Measurements from ENCODE around the gene KCNIP4. TPM values are rescaled to one million over a fixed set of nuclear protein-coding genes. Genes with fewer than 3 reads are reported as not detected.

KCNIP4 gene
- total RNA-seq, 1 donor from 2014 or later: 0.39 TPM

- Histone ChIP-seq H3K36me3 (no peaks in the 10 kb centered on the region), H3K27me3 (no peaks in the 10 kb centered on the region), H3K4me1 (no peaks in the 10 kb centered on the region), H3K4me3 (no peak overlapping the region), H3K9me3 (ENCODE audit: low read depth) (no peaks in the 10 kb centered on the region), H3K79me2 (ENCODE audit: low read depth) (no peaks in the 10 kb centered on the region), H3K9ac (no peak overlapping the region), H3F3A (ENCODE audit: low read depth) (no peaks in the 10 kb centered on the region), H4K20me1 (ENCODE audit: low read depth) (no peaks in the 10 kb centered on the region), H3K4me2 (no peak overlapping the region), H3K27ac (no peak overlapping the region), H2AFZ (replicated peaks) (no peak overlapping the region)
- H3K27ac Mint-ChIP-seq: no peak overlapping the region
- H3K4me1 Mint-ChIP-seq: no peaks in the 10 kb centered on the region
- H3K4me3 Mint-ChIP-seq: no peak overlapping the region
- no peak for DNase-seq (ENCODE audit: low spot score)
- TF ChIP-seq CTCF (IDR thresholded peaks at IDR 0.05) (no peak), EZH2phosphoT487 (IDR thresholded peaks at IDR 0.05) (no peak), EZH2 (IDR thresholded peaks at IDR 0.05) (no peak)
- H3K9me3 Mint-ChIP-seq: no peaks in the 10 kb centered on the region
- no peaks in the 10 kb centered on the region for H3K27me3 Mint-ChIP-seq (ENCODE audit: insufficient read depth, low read depth)
- H3K36me3 Mint-ChIP-seq: no peaks in the 10 kb centered on the region
Measured at GRCh38 chr4:21018817-21019216, 929.8 kb downstream of the KCNIP4 start.

GRCh38 chr4:21013501-21013900 lies 935.1 kb downstream of the KCNIP4 start:
- H3K36me3 Mint-ChIP-seq: no peaks in the 10 kb centered on the region

GRCh38 chr4:21012851-21013331 lies 935.7 kb downstream of the KCNIP4 start:
- TF ChIP-seq EZH2phosphoT487 (IDR thresholded peaks at IDR 0.05): no peak
- no peak for TF ChIP-seq CTCF (IDR thresholded peaks at IDR 0.05)
- TF ChIP-seq EZH2 (IDR thresholded peaks at IDR 0.05): no peak

More at GRCh38 chr4:21013501-21013900, 935.1 kb downstream of the KCNIP4 start:
- Histone ChIP-seq H4K20me1 (ENCODE audit: low read depth) (no peaks in the 10 kb centered on the region), H3K36me3 (no peaks in the 10 kb centered on the region), H3F3A (ENCODE audit: low read depth) (no peaks in the 10 kb centered on the region), H3K27ac (no peak overlapping the region), H3K9ac (no peak overlapping the region), H3K27me3 (no peaks in the 10 kb centered on the region), H2AFZ (replicated peaks) (no peak overlapping the region), H3K4me1 (peaks cover 11% of the 10 kb centered on the region), H3K79me2 (ENCODE audit: low read depth) (no peaks in the 10 kb centered on the region), H3K9me3 (ENCODE audit: low read depth) (no peaks in the 10 kb centered on the region), H3K4me3 (no peak overlapping the region), H3K4me2 (no peak overlapping the region)
- DNase-seq (ENCODE audit: low spot score): no peak
- Mint-ChIP-seq H3K9me3 (no peaks in the 10 kb centered on the region), H3K4me1 (peaks cover 4% of the 10 kb centered on the region), H3K27me3 (ENCODE audit: insufficient read depth, low read depth) (no peaks in the 10 kb centered on the region), H3K27ac (no peak overlapping the region), H3K4me3 (no peak overlapping the region)
- no peak for TF ChIP-seq EZH2 (IDR thresholded peaks at IDR 0.05)
- TF ChIP-seq CTCF (IDR thresholded peaks at IDR 0.05): no peak

More at GRCh38 chr4:21012851-21013331, 935.7 kb downstream of the KCNIP4 start:
- no peak overlapping the region for H2AFZ ChIP-seq (replicated peaks)
- H3K9ac ChIP-seq: no peak overlapping the region
- Mint-ChIP-seq H3K36me3 (no peaks in the 10 kb centered on the region), H3K27ac (no peak overlapping the region), H3K4me3 (no peak overlapping the region), H3K4me1 (peaks cover 4% of the 10 kb centered on the region), H3K27me3 (ENCODE audit: insufficient read depth, low read depth) (no peaks in the 10 kb centered on the region), H3K9me3 (no peaks in the 10 kb centered on the region)
- H3K79me2 ChIP-seq (ENCODE audit: low read depth): no peaks in the 10 kb centered on the region
- no peaks in the 10 kb centered on the region for H3K9me3 ChIP-seq (ENCODE audit: low read depth)
- H3K4me2 ChIP-seq: no peak overlapping the region
- H4K20me1 ChIP-seq (ENCODE audit: low read depth): no peaks in the 10 kb centered on the region
- H3K27ac ChIP-seq: no peak overlapping the region
- H3F3A ChIP-seq (ENCODE audit: low read depth): no peaks in the 10 kb centered on the region
- H3K4me1 ChIP-seq: peaks cover 11% of the 10 kb centered on the region
- no peak for DNase-seq (ENCODE audit: low spot score)
- H3K36me3 ChIP-seq: no peaks in the 10 kb centered on the region
- no peak overlapping the region for H3K4me3 ChIP-seq
- H3K27me3 ChIP-seq: no peaks in the 10 kb centered on the region
